ENCODE results near the gene VEGFB.
A peak's percentile ranks its signal among the peaks of the same experiment; 100 is the strongest.

GRCh38 chr11:64266339-64266738 is 32.0 kb downstream of the VEGFB start:
- TF ChIP-seq POLR2A (IDR thresholded peaks at IDR 0.05; ENCODE audit: low read depth, low read length) (no peak), POLR2AphosphoS5 (IDR thresholded peaks at IDR 0.05; ENCODE audit: insufficient read depth, low read depth, low read length) (peak; percentile 51), CTCF (IDR thresholded peaks at IDR 0.05; ENCODE audit: extremely low read depth in 1 of 2, insufficient read depth in 1 of 2, low read depth in 1 of 2, low read length in 2 of 2) (no peak), MAX (IDR thresholded peaks at IDR 0.05; ENCODE audit: insufficient read depth, insufficient read length) (no peak), EZH2 (IDR thresholded peaks at IDR 0.05; ENCODE audit: borderline replicate concordance, low read depth, low read length, severe bottlenecking) (no peak), FOS (IDR thresholded peaks at IDR 0.05; ENCODE audit: borderline replicate concordance, insufficient read depth, low read length) (peak; percentile 43), GATA2 (IDR thresholded peaks at IDR 0.05; ENCODE audit: insufficient read depth, insufficient read length, low read depth, low read length) (no peak), JUN (IDR thresholded peaks at IDR 0.05; ENCODE audit: borderline replicate concordance, insufficient read depth, insufficient read length, low read depth) (no peak), MYC (IDR thresholded peaks at IDR 0.05; ENCODE audit: low read depth, low read length) (no peak)
